Measurements from ENCODE around the gene ZNF554. TPM values are rescaled to one million over a fixed set of nuclear protein-coding genes. Genes with fewer than 3 reads are reported as not detected.

Gene ZNF554
- total and polyA plus RNA-seq, 2 of the 8 experiments (the other 6 are each of a cell fraction or from before 2014, with no cell fraction given): 1.8 to 5.7 TPM

- CTCF ChIA-PET (ENCODE audit: partially characterized antibody): interaction anchor here (1.3 to 2.0 kb wide), 3 partner anchors 31 to 166 kb away, joined by 4 to 7 read pairs (median 5); no protein-coding TSS in a partner anchor
- Histone ChIP-seq H2BK20ac (ENCODE audit: low read length) (no peak overlapping the region), H2AFZ (ENCODE audit: low read length) (no peak overlapping the region), H3K4me2 (ENCODE audit: insufficient read depth in 1 of 2, low read depth in 2 of 2, low read length in 2 of 2) (no peak overlapping the region), H2BK12ac (ENCODE audit: low read depth, low read length) (no peak overlapping the region), H4K5ac (ENCODE audit: insufficient read length, low read depth, low read length) (no peak overlapping the region), H2BK5ac (ENCODE audit: low read depth, low read length) (no peak overlapping the region), H2AK5ac (ENCODE audit: low read depth, low read length) (no peak overlapping the region), H3K4ac (replicated peaks; ENCODE audit: insufficient read length, low read depth, low read length) (no peak overlapping the region), H4K8ac (ENCODE audit: extremely low read depth, insufficient read depth, low read length) (no peak overlapping the region), H3K4me1 (replicated peaks in 1 of 4; ENCODE audit: control insufficient read depth in 3 of 4, insufficient read depth in 4 of 4, low read length in 3 of 4) (peaks cover 0 to 6% (median 2%) of the 10 kb centered on the region in 4 experiments; a peak in 3 of 7 replicates), H3K27me3 (replicated peaks in 1 of 4; ENCODE audit: control insufficient read depth in 3 of 4, extremely low read depth in 1 of 4, insufficient read depth in 3 of 4, low read length in 3 of 4) (no peaks in the 10 kb centered on the region), H3K9ac (replicated peaks in 1 of 4; ENCODE audit: extremely low read depth in 1 of 4, low read depth in 3 of 4, low read length in 3 of 4) (no peak overlapping the region), H3K23me2 (ENCODE audit: low read depth, low read length) (peaks cover 6% of the 10 kb centered on the region), H3K14ac (ENCODE audit: insufficient read length) (no peak overlapping the region), H3K27ac (ENCODE audit: low read depth, low read length) (no peak overlapping the region), H3K36me3 (ENCODE audit: control insufficient read depth in 2 of 4, insufficient read depth in 4 of 4, low read length in 3 of 4) (no peaks in the 10 kb centered on the region), H3K79me1 (ENCODE audit: low read depth, low read length) (peaks cover 13% of the 10 kb centered on the region), H3K4me3 (ENCODE audit: extremely low read depth in 1 of 4, insufficient read depth in 2 of 4, low read depth in 3 of 4, low read length in 4 of 4) (no peak overlapping the region), H3K56ac (replicated peaks; ENCODE audit: insufficient read length, low read depth, low read length) (no peak overlapping the region), H3K9me3 (ENCODE audit: insufficient read depth in 2 of 2, low read depth in 1 of 2, low read length in 1 of 2) (no peaks in the 10 kb centered on the region), H3K18ac (ENCODE audit: extremely low read depth, low read length) (no peak overlapping the region), H3K79me2 (ENCODE audit: control insufficient read depth in 1 of 2, insufficient read depth in 2 of 2, low read length in 2 of 2) (peaks cover 69 to 78% of the 10 kb centered on the region in 2 experiments), H2BK120ac (replicated peaks; ENCODE audit: low read depth, low read length) (no peak overlapping the region), H2BK15ac (ENCODE audit: low read length) (no peak overlapping the region), H3K23ac (ENCODE audit: insufficient read length) (no peak overlapping the region), H4K20me1 (replicated peaks in 1 of 2; ENCODE audit: control insufficient read depth in 1 of 2, insufficient read depth in 2 of 2, low read length in 2 of 2) (peaks cover 13 to 39% of the 10 kb centered on the region in 2 experiments), H4K91ac (replicated peaks; ENCODE audit: insufficient read length, low read length) (no peak overlapping the region)
- TF ChIP-seq, protein P1, sequence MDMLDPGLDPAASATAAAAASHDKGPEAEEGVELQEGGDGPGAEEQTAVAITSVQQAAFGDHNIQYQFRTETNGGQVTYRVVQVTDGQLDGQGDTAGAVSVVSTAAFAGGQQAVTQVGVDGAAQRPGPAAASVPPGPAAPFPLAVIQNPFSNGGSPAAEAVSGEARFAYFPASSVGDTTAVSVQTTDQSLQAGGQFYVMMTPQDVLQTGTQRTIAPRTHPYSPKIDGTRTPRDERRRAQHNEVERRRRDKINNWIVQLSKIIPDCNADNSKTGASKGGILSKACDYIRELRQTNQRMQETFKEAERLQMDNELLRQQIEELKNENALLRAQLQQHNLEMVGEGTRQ (IDR thresholded peaks at IDR 0.05; ENCODE audit: low read length): no peak
- TF ChIP-seq SP4 (IDR thresholded peaks at IDR 0.05; ENCODE audit: low read length) (no peak), SP1 (IDR thresholded peaks at IDR 0.05; ENCODE audit: low read depth, low read length) (no peak), TBP (IDR thresholded peaks at IDR 0.05; ENCODE audit: low read depth, low read length) (no peak), GABPA (IDR thresholded peaks at IDR 0.05; ENCODE audit: borderline replicate concordance, insufficient read depth, low read length) (no peak), CTBP2 (IDR thresholded peaks at IDR 0.05; ENCODE audit: borderline replicate concordance, insufficient read depth, insufficient read length, low read length) (no peak), KDM5A (IDR thresholded peaks at IDR 0.05; ENCODE audit: low read length) (no peak), POU5F1 (IDR thresholded peaks at IDR 0.05; ENCODE audit: low read depth, low read length) (no peak), SIX5 (IDR thresholded peaks at IDR 0.05; ENCODE audit: low read depth, low read length) (no peak)
- TF ChIP-seq, protein P2, sequence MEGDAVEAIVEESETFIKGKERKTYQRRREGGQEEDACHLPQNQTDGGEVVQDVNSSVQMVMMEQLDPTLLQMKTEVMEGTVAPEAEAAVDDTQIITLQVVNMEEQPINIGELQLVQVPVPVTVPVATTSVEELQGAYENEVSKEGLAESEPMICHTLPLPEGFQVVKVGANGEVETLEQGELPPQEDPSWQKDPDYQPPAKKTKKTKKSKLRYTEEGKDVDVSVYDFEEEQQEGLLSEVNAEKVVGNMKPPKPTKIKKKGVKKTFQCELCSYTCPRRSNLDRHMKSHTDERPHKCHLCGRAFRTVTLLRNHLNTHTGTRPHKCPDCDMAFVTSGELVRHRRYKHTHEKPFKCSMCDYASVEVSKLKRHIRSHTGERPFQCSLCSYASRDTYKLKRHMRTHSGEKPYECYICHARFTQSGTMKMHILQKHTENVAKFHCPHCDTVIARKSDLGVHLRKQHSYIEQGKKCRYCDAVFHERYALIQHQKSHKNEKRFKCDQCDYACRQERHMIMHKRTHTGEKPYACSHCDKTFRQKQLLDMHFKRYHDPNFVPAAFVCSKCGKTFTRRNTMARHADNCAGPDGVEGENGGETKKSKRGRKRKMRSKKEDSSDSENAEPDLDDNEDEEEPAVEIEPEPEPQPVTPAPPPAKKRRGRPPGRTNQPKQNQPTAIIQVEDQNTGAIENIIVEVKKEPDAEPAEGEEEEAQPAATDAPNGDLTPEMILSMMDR (IDR thresholded peaks at IDR 0.05; ENCODE audit: control extremely low read depth in 1 of 3, insufficient read depth in 1 of 3, low read depth in 1 of 3, low read length in 3 of 3): no peak
- FAIRE-seq (no peak), DNase-seq (ENCODE audit: low read depth in 1 of 2, low spot score in 2 of 2) (no peak)
- 84% methylated on average over 7 of the region's 7 CpGs; no CpG with 5 or more reads in 1 of the 2 experiments for WGBS, 2 experiments (ENCODE audit: extremely low coverage in 1 of 2, insufficient coverage in 1 of 2, insufficient read length in 1 of 2, insufficient replicate concordance in 2 of 2, low coverage in 1 of 2, low lambda C conversion rate in 2 of 2, missing lambda C conversion rate in 1 of 2)
- POLR2A ChIA-PET (ENCODE audit: partially characterized antibody): interaction anchor here (1.7 kb wide), 1 partner anchor 10 kb away, joined by 5 read pairs; no protein-coding TSS in a partner anchor
Observed at GRCh38 chr19:2780284-2780683, 39.4 kb upstream of the ZNF554 start.
